D721Med (cell line): ENCODE measurements around the gene SCLY.
"Not testable (repeated sequence)": the region's sequence is repeated elsewhere in the genome, so short reads cannot be mapped to it uniquely, and the experiment has no call there.

ENCODE experiments used
- DNase-seq: peaks from one replicate; pipeline ENCODE4 v3.0.0; 2011; ENCODE audit warnings: low spot score; ENCODE audit not compliant: insufficient read length
- FAIRE-seq: peaks from 2 replicates; lab custom pipeline; 2011; peaks lifted over from hg19 to GRCh38; lab: Jason Lieb, UNC
- TF ChIP-seq, protein P1 (sequence below): IDR thresholded peaks from 2 replicates; pipeline ENCODE4 v1.5.1; 2012; ENCODE audit warnings: mild to moderate bottlenecking, control low read depth; ENCODE audit not compliant: insufficient read depth; ENCODE audit errors: missing control alignments

SCLY gene

GRCh38 chr2:238027591-238028415 lies 33.0 kb upstream of the SCLY start:
- TF ChIP-seq, protein P1, sequence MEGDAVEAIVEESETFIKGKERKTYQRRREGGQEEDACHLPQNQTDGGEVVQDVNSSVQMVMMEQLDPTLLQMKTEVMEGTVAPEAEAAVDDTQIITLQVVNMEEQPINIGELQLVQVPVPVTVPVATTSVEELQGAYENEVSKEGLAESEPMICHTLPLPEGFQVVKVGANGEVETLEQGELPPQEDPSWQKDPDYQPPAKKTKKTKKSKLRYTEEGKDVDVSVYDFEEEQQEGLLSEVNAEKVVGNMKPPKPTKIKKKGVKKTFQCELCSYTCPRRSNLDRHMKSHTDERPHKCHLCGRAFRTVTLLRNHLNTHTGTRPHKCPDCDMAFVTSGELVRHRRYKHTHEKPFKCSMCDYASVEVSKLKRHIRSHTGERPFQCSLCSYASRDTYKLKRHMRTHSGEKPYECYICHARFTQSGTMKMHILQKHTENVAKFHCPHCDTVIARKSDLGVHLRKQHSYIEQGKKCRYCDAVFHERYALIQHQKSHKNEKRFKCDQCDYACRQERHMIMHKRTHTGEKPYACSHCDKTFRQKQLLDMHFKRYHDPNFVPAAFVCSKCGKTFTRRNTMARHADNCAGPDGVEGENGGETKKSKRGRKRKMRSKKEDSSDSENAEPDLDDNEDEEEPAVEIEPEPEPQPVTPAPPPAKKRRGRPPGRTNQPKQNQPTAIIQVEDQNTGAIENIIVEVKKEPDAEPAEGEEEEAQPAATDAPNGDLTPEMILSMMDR, result no peak
- no peak for DNase-seq
- FAIRE-seq, result no peak

DNA sequence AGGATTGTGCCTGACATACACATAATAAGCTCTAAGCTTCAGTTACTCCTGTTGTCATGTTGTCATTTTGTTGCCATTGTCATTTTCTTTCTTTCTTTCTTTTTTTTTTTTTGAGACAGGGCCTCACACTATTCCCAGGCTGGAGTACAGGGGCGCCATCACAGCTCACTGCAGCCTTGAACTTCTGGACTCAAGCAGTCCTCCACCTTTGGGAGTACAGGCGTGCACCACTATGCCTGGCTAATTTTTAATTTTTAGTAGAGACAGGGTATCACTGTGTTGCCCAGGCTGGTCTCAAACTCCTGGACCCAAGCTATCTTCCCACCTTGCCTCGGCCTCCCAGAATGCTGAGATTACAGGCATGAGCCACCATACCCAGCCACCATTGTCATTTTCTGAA lies 30.9 kb upstream of the SCLY start:
- DNase-seq (no peak), FAIRE-seq (no peak)
- TF ChIP-seq, protein P1, result no peak

- DNase-seq (no peak), FAIRE-seq (no peak)
- TF ChIP-seq, protein P1, result no peak
Measured at GRCh38 chr2:238030422-238031155, 30.2 kb upstream of the SCLY start.

DNA sequence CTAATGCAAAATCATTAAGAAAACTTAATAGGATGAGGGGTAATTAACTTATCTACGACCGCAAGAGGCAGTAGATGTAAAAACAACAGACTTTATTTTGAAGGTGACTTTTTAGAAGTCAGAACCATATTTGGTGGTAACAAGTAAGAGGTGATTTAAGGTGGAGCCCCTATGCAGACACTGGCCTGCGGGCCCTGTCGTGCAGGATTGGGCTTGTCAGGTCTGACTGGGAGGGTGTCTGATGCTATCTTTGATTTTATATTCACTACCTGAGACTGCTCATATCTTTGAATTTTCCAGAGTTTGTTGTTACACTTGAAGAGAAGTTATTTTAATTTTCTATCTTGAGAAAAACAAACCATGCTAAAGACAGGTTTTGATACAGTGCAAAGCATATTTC lies 29.1 kb upstream of the SCLY start:
- no peak for DNase-seq
- no peak for FAIRE-seq
- TF ChIP-seq, protein P1, result no peak

GRCh38 chr2:238032755-238033337 lies 28.0 kb upstream of the SCLY start:
- FAIRE-seq, result no peak
- DNase-seq, result no peak
- TF ChIP-seq, protein P1, result no peak

- not testable (repeated sequence) for DNase-seq, FAIRE-seq
Measured at GRCh38 chr2:238033991-238034390, 26.8 kb upstream of the SCLY start.

- DNase-seq (no peak), FAIRE-seq (no peak)
- TF ChIP-seq, protein P1, result no peak
Measured at GRCh38 chr2:238038203-238038602, 22.6 kb upstream of the SCLY start.
